HG02885 (cell line): Measurements from ENCODE around the gene PVALB.
"Not testable (repeated sequence)": the region's sequence is repeated elsewhere in the genome, so short reads cannot be mapped to it uniquely, and the experiment has no call there.

Source experiments
- ATAC-seq: cut with Tn5 transposase; IDR thresholded peaks from one replicate; pipeline ENCODE4 v1.9.1; 2021; ENCODE audit warnings: mild to moderate bottlenecking; ENCODE audit not compliant: unreplicated experiment, poor library complexity

Gene PVALB

GRCh38 chr22:36760786-36761185 lies 56.0 kb downstream of the PVALB start:
- ATAC-seq = no peak

- ATAC-seq = no peak
Measured at GRCh38 chr22:36759481-36760159, 57.2 kb downstream of the PVALB start.

- ATAC-seq = no peak
Measured at GRCh38 chr22:36758792-36759271, 58.0 kb downstream of the PVALB start.

GRCh38 chr22:36757668-36758211 lies 59.1 kb downstream of the PVALB start:
- ATAC-seq = no peak

GRCh38 chr22:36756746-36757655 lies 59.8 kb downstream of the PVALB start:
- no peak for ATAC-seq

GRCh38 chr22:36756031-36756430 lies 60.8 kb downstream of the PVALB start:
- no peak for ATAC-seq

GRCh38 chr22:36755316-36755715 lies 61.5 kb downstream of the PVALB start:
- ATAC-seq = no peak

- ATAC-seq = not testable (repeated sequence)
Measured at GRCh38 chr22:36754881-36755280, 62.0 kb downstream of the PVALB start.

GRCh38 chr22:36753916-36754315 lies 62.9 kb downstream of the PVALB start:
- ATAC-seq = no peak

- no peak for ATAC-seq
Measured at GRCh38 chr22:36753120-36753802, 63.6 kb downstream of the PVALB start.
